ENCODE measurements around the gene PABPN1L. TPM values are rescaled to one million over a fixed set of nuclear protein-coding genes. Genes with fewer than 3 reads are reported as not detected.
A peak's percentile ranks its signal among the peaks of the same experiment; 100 is the strongest.

The PABPN1L gene
- total RNA-seq, 1 experiment from 2014 or later: 0.57 TPM

- Histone ChIP-seq H3K27ac (ENCODE audit: low read depth, low read length) (peak overlapping the region; percentile 20; the same call in 1 of the 2 replicates), H4K20me1 (ENCODE audit: insufficient read depth) (no peaks in the 10 kb centered on the region), H3K9me2 (ENCODE audit: insufficient read depth) (no peaks in the 10 kb centered on the region), H3K79me2 (ENCODE audit: insufficient read depth, low read length) (no peaks in the 10 kb centered on the region), H3K4me1 (ENCODE audit: control insufficient read depth in 1 of 2, insufficient read depth in 2 of 2, low read length in 2 of 2) (peaks cover 0 to 11% of the 10 kb centered on the region in 2 experiments; a peak in 2 of 4 replicates), H3K9me3 (ENCODE audit: control insufficient read depth in 1 of 2, insufficient read depth in 1 of 2, low read depth in 1 of 2, low read length in 2 of 2) (no peaks in the 10 kb centered on the region), H2AFZ (ENCODE audit: low read depth, low read length, poor library complexity, severe bottlenecking) (no peak overlapping the region), H3K4me2 (ENCODE audit: low read length) (no peak overlapping the region), H3K27me3 (ENCODE audit: insufficient read depth, low read length) (no peaks in the 10 kb centered on the region), H3K36me3 (ENCODE audit: control insufficient read depth in 1 of 2, insufficient read depth in 2 of 2, low read length in 2 of 2) (peaks cover 0 to 6% of the 10 kb centered on the region in 2 experiments; a peak in 1 of 4 replicates), H3K4me3 (replicated peaks in 1 of 2; ENCODE audit: low read depth in 1 of 2, low read length in 2 of 2) (no peak overlapping the region), H3K9ac (ENCODE audit: low read length) (no peak overlapping the region)
- BruUV-seq (replicated peaks): no TSS peak
- DNase-seq (ENCODE audit: low read depth, low spot score): no peak
- no peak for ATAC-seq
- POLR2A ChIA-PET: no interaction called here
- TF ChIP-seq EZH2phosphoT487 (IDR thresholded peaks at IDR 0.05; ENCODE audit: borderline replicate concordance) (no peak), SIN3A (IDR thresholded peaks at IDR 0.05; ENCODE audit: low read depth) (no peak), CEBPB (IDR thresholded peaks at IDR 0.05; ENCODE audit: low read depth) (no peak), CTCF (IDR thresholded peaks at IDR 0.05 in 2 of 3, conservative IDR thresholded peaks at IDR 0.05 in 1 of 3; ENCODE audit: borderline replicate concordance in 1 of 3, insufficient read depth in 1 of 3, low read depth in 2 of 3, low read length in 2 of 3) (no peak), POLR2AphosphoS5 (IDR thresholded peaks at IDR 0.05; ENCODE audit: low read depth, low read length) (no peak), YY1 (IDR thresholded peaks at IDR 0.05; ENCODE audit: extremely low read depth, insufficient replicate concordance, low read depth, low read length) (no peak), EZH2 (IDR thresholded peaks at IDR 0.05) (no peak), ATF3 (IDR thresholded peaks at IDR 0.05) (no peak), RAD21 (IDR thresholded peaks at IDR 0.05; ENCODE audit: low read depth) (no peak), POLR2A (IDR thresholded peaks at IDR 0.05; ENCODE audit: borderline replicate concordance, extremely low read depth, insufficient read depth, insufficient read length) (no peak)
- RAD21 ChIA-PET (ENCODE audit: low non-redundant PET in 1 of 2, low total read pairs in 2 of 2, uncharacterized antibody in 2 of 2, unreplicated experiment in 2 of 2): no interaction called here
- CTCF ChIA-PET: no interaction called here
- intact Hi-C loops (cut with micrococcal nuclease): no loop called here
Observed at GRCh38 chr16:88888057-88888456, 21.6 kb upstream of the PABPN1L start.

All from HCT116 (cell line).